Fibroblast of lung (primary cell): Measurements from ENCODE around the gene TNRC18.

Experiments used
- EZH2 ChIP-seq: IDR thresholded peaks from 2 replicates; pipeline ENCODE4 v1.5.1; 2012; ENCODE audit warnings: low read length, control low read depth, mild to moderate bottlenecking; ENCODE audit errors: missing control alignments
- TF ChIP-seq, protein P1 (sequence below), 2 donors: IDR thresholded peaks in 1 of 2; conservative IDR thresholded peaks in 1 of 2; 1 replicate in 1 of 2; 2 replicates in 1 of 2; pipeline ENCODE4 v1.5.1; 2011 to 2012; ENCODE audit warnings: low read length in 2 of 2, control low read depth in 1 of 2, inconsistent platforms in 1 of 2, low read depth in 1 of 2, mild to moderate bottlenecking in 1 of 2

DNA sequence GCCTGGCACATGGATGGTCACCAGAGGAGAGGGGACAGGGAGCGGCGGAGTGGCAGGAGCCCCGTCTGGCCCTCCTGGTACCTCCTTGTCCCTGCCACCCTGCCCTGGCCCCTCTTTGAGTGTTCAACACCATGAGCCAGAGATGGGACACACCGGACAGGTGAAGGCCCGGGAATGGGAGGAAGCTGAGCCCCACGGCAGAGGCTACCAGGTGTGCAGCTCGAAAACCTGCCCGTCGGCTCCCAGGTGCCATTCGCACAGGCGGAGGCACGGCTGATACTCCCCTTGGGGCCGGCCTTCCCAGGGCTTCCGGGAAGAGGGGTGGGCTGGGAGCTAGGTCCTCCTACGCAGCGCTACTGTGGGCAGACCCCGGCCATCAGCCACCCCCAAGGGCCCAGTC, 44.1 kb downstream of the TNRC18 start:
- TF ChIP-seq, protein P1, sequence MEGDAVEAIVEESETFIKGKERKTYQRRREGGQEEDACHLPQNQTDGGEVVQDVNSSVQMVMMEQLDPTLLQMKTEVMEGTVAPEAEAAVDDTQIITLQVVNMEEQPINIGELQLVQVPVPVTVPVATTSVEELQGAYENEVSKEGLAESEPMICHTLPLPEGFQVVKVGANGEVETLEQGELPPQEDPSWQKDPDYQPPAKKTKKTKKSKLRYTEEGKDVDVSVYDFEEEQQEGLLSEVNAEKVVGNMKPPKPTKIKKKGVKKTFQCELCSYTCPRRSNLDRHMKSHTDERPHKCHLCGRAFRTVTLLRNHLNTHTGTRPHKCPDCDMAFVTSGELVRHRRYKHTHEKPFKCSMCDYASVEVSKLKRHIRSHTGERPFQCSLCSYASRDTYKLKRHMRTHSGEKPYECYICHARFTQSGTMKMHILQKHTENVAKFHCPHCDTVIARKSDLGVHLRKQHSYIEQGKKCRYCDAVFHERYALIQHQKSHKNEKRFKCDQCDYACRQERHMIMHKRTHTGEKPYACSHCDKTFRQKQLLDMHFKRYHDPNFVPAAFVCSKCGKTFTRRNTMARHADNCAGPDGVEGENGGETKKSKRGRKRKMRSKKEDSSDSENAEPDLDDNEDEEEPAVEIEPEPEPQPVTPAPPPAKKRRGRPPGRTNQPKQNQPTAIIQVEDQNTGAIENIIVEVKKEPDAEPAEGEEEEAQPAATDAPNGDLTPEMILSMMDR (conservative IDR thresholded peaks at IDR 0.05 in 1 of 2, IDR thresholded peaks at IDR 0.05 in 1 of 2; ENCODE audit: low read depth in 1 of 2, low read length in 2 of 2) = no peak
- no peak for TF ChIP-seq EZH2
